HG03039 (cell line): ENCODE data around the gene IFTAP.
"Not testable (repeated sequence)": the region's sequence is repeated elsewhere in the genome, so short reads cannot be mapped to it uniquely, and the experiment has no call there.

Source experiments
- ATAC-seq: cut with Tn5 transposase; IDR thresholded peaks from one replicate; pipeline ENCODE4 v1.9.1; 2021; ENCODE audit warnings: mild to moderate bottlenecking, moderate library complexity; ENCODE audit not compliant: unreplicated experiment

The IFTAP gene

DNA sequence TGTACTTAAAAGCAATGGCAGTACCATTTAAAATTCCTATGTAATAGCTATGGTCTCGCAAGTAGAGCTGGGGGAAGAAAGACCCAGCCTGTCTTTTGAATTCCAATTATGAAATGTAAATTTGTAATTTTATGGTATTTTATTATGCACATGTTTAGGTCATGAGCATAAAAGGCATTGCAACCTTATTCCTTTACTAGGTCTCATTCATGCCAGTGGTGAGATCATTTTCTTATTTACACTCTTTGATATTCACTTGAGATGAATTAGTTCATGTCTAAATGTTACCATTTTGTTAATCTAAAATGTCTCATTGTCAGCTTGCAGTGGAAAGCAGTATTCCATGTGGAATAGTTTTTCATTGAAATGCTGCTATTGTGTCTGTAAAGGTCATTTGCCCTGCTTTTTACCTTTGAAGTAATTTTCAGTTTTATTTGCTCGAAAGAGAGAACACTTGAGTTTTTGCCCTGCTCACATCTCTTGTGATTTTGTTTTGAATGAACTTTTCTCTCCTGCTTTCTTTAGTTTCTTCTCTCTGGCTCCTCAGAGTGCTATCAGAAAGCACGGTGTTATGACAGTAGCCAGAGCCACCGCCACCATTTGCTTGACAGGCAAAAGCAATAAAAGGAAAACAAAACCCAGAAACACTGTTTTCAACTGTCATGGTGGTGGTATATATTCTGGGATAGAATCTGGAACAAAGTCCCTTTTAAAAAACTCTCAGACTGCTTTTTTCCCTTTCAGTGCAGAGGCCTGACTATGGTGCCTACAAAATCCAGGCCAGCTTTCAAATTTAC lies 41.0 kb downstream of the IFTAP start:
- no peak for ATAC-seq

DNA sequence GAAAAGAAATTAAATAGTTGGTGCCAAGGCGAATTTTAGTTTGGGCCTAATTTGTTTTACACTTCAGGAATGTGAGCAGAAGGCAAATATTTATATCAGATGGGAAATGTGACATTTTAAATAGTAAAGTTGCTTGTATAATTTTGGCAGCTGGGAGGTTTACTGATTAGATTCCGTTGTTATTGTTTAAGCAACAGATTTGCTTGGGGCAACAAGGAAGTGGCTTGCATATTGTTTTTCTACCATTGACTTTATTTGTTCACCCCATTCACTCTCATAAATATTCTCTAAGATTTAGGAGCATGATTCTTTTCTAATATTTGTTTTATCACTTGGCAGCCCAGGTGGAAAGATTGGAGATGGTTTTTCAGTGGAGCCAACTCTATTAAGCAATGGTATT lies 44.3 kb downstream of the IFTAP start:
- ATAC-seq: no peak

- no peak for ATAC-seq
Observed at GRCh38 chr11:36657610-36658267, 63.4 kb downstream of the IFTAP start.

DNA sequence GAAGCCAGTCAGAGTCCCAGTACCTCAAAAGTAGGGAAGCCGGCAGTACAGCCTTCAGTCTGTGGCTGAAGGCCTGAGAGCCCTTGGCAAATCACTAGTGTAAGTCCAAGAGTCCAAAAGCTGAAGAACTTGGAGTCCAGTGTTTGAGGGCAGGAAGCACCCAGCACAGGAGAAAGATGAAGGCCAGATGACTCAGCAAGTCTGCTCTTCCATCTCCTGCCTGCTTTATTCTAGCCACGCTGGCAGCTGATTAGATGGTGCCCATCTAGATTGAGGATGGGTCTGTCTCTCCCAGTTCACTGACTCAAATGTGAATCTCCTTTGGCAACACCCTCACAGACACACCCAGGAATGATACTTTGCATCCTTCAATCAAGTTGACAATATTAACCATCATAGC lies 67.1 kb downstream of the IFTAP start:
- not testable (repeated sequence) for ATAC-seq

DNA sequence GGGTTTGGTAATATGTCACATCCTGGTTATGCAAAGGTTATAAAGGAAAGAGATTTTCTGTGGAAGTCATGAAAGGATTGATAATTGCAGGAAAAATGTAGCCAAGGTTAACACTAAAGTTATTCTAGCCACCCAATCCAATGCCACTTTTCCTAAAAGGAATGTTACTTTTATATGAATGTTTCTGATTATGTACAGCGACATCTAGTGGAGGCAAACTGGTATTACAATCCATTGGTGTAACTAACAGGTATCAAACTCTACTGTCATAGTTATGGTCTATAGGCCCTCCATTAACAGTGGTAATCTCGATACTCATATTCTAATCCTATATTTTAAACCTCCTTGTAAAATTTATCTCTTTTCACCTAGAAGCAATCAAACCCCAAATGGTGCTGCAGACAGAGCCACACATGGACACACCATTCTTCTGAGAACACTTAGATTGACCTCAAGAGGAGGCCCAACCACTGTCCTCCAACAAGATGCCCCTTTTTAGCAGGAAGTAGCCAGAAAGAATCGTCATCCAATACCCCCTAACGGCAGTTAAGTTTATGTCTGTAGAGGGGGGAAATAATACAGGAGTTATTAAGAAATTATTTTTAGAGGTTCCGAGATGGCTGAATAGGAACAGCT lies 78.6 kb downstream of the IFTAP start:
- ATAC-seq: no peak

DNA sequence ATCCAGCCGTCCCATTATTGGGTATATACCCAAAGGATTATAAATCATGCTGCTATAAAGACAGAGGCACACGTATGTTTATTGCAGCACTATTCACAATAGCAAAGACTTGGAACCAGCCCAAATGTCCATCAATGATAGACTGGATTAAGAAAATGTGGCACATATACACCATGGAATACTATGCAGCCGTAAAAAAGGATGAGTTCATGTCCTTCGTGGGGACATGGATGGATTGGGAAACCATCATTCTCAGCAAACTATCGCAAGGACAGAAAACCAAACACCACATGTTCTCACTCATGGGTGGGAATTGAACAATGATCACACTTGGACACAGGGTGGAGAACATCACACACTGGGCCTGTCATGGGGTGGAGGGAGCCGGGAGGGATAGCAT lies 85.2 kb downstream of the IFTAP start:
- ATAC-seq: not testable (repeated sequence)

DNA sequence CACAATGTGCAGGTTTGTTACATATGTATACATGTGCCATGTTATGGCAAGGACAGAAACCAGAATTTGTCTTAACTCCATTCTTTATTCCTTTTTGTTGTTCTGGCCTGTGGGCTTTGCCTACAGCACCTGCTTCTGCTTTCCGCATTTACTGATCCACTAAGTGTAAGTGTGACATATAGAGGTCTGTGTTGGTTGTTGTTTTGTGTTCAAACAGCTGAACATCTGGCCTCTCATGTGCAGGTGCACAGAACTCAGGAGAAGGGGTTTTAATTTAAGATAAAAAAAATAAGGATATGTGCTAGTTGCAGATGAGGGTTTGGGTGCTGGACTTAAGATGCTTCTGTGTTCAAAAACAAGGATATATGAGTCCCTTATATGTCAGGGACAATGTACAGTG lies 89.5 kb downstream of the IFTAP start:
- no peak for ATAC-seq

DNA sequence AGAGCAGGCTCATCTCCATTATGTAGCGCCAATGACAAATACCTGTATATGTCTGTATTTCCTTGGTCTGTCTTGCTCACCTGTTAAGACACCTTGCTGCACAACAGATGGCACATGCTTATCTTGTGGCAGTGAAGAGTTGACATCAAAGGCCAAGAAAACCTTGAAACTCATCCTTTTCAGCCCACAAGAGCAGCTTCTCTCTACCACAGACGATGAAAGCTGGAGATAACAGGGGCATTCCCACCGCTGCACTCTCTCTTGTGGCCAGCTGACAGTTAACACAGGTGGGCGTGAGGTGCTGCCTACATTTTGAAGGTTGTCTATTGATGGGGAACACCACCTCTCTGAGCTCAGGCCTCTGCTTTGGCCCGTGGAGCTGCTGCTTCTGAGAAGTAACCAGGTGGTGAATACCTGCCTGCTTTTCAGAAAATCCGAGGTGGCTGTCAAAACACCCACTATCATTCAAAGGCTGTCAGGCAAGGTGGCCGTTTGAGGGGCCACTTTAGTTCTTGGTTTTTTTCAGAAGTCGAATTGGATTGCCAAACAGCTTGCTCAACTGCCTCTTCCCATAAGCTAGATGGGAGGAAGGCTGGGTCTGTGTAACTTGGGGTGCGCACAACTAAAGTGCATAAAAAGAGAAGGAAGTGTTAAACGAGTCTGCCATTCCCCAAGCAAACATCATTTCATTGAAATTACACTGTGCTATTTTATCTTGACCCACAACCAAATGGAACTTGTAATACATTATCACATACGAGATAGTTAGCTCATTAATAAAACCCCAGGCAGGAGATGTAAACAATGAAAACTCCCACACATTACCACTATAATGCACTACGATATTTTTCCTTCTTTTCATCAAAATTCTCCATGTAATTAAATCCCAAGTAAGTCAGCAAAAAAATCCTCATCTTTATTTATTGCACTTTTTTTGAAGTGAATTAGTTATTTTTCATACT lies 90.8 kb downstream of the IFTAP start:
- peak; percentile 79 for ATAC-seq

DNA sequence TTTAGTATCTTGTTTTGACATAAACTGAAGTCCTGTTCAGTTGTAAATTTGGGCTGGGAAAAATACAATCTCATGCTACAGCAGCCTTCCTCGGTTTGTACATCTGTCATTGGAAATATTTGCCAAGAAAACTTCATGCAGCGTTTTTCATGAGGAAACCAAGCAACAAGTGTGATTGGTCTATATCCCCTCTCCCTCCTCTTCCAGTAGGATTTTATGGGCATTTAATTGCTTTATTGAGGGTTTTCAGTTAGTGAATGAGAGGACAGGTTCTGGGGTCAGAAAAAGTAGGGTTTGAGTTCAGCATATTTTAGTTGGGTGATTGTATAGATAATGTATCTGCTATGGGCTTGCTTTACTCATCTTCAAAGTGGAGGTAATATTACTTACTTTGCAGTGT lies 93.8 kb downstream of the IFTAP start:
- ATAC-seq: no peak

DNA sequence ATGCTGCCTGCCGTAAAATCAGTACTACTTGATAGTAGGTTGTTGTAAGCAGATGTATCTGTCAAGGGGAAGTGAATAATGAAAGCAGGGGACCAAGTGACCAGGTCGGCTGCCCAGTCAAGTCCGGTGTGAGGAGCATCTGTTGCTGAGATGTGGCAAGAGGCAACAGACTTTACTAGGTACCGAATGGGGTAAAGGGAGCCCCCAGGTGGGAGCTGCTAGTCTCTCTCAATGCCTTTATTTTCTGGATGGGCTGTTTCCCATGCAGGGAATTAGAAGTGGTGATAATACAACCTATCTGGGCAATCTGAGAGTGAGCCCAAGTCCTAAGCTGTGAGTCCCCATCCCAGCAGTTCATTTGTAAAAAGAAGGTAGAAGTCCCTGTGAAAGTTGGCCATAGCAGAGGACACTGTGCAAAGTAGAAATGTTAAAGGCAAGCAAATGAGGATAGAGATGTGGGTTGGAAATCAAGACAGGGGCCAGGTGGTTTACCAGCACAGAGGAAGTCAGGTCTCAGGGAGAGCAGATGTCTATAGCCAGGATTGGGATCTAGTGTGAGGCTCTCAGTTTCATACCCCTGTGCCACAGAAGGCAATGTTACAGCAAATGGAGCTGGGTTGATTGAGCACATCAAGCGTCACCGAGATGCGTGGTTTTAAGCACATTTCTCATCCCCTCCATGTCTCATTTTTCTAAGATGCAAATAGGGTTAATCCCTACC lies 94.4 kb downstream of the IFTAP start:
- no peak for ATAC-seq

DNA sequence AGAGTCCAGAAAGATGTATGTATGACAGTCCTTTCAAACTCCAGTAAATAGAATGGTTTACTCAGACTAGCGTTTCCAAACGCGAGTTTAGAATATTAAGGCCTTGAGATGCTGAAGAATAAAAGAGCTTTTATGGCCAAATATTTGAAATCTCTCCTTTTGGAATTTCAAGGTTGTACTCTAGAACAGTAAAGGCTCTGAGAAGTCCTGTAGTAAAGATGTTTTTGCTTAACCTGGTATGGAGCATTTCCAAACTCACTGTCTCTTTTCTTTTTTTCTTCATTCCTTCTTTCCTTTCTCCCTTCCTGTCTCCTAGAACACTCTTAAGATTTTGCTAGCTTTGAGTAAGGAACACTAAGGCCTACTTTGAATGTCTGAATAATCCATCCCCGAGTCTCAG lies 95.1 kb downstream of the IFTAP start:
- no peak for ATAC-seq

DNA sequence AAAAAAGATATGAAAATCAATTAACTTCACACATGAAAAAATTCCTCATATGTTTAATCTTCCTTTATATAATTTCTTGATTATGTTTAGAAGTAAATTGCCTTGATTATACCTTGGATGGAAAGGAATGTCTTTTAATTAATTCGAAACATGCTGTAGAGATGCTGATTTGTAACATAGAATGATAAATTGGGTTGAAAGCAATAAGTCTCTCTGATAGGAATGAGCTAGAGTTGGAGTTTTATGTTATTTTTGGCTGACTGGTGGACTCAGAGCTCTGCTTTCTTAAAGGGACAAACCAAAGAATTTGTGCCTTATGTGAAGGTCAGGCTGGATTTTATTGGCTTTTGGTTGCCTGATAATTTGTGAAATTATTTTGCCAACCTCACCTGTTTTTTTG lies 98.4 kb downstream of the IFTAP start:
- ATAC-seq: no peak

GRCh38 chr11:36693139-36693843 lies 99.0 kb downstream of the IFTAP start:
- ATAC-seq: no peak

- no peak for ATAC-seq
Observed at GRCh38 chr11:36695111-36695510, 100.8 kb downstream of the IFTAP start.

GRCh38 chr11:36695571-36695970 lies 101.3 kb downstream of the IFTAP start:
- no peak for ATAC-seq

GRCh38 chr11:36696550-36696949 lies 102.2 kb downstream of the IFTAP start:
- ATAC-seq: no peak

- ATAC-seq: no peak
Observed at GRCh38 chr11:36699271-36699670, 105.0 kb downstream of the IFTAP start.

- ATAC-seq: no peak
Observed at GRCh38 chr11:36700246-36700645, 105.9 kb downstream of the IFTAP start.

DNA sequence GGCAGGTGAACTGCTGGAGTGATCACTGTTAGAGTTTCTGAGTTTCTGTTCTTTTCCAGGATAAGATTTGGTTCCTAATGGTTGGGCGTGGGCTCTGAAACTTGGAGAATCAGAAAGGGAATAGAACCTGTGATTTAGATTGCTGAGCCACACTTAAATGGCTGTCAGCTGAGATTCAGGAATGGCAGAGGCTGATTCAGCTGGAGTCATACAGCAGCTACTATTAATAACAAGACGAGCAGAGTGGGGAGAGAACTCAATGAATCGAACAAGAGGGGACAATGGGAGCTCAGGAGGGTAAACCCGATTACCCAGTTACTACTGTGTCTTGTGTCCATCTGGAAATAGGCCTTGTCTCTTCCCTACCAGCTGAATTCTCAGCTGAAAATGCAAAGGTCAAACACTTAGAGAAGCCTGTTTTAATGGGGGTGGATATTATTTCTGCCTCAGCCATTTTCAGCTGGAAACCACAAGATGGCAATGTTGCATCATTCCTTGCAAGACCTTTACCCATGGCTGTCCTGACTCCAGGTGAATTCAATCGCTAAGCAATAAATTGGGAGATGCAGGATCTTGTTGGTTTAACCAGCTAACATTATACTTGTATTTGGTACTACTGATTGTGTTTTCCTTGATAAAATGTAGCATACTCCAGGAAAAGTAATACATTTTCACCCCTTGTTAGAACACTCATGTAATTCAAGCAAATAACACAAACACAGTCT lies 108.2 kb downstream of the IFTAP start:
- ATAC-seq: peak; percentile 68
